H9 (cell line): ENCODE results near the gene APBB2. TPM values are rescaled to one million over a fixed set of nuclear protein-coding genes. Genes with fewer than 3 reads are reported as not detected.

Experiments used
- DNase-seq: peaks from one replicate; pipeline ENCODE4 v3.0.0-alpha.2; 2017
- H2AFZ ChIP-seq: one replicate; pipeline ENCODE4 v1.6.1; 2013; ENCODE audit warnings: mild to moderate bottlenecking, low read length, control low read depth, moderate library complexity
- H2AK5ac ChIP-seq: 2 replicates; pipeline ENCODE4 v1.6.1; 2013; ENCODE audit warnings: low read length, control low read depth, mixed read lengths; ENCODE audit not compliant: insufficient read length
- H2BK120ac ChIP-seq: one replicate; pipeline ENCODE4 v1.6.1; 2013; ENCODE audit warnings: low read depth, mild to moderate bottlenecking, low read length, control low read depth, inconsistent platforms; ENCODE audit not compliant: poor library complexity, severe bottlenecking
- H2BK12ac ChIP-seq: 2 replicates; pipeline ENCODE4 v1.6.1; 2013; ENCODE audit warnings: low read length, control low read depth, mixed read lengths, low read depth; ENCODE audit not compliant: insufficient read length
- H2BK15ac ChIP-seq: 2 replicates; pipeline ENCODE4 v1.6.1; 2013; ENCODE audit warnings: low read depth, low read length, control low read depth
- H2BK20ac ChIP-seq: one replicate; pipeline ENCODE4 v1.6.1; 2013; ENCODE audit warnings: low read depth, mild to moderate bottlenecking, low read length, control low read depth, inconsistent platforms; ENCODE audit not compliant: poor library complexity, severe bottlenecking
- H2BK5ac ChIP-seq: 2 replicates; pipeline ENCODE4 v1.6.1; 2013; ENCODE audit warnings: low read length, control low read depth, mixed read lengths; ENCODE audit not compliant: insufficient read length
- H3K14ac ChIP-seq: 2 replicates; pipeline ENCODE4 v1.6.1; 2013; ENCODE audit warnings: low read length, control low read depth; ENCODE audit not compliant: insufficient read depth
- H3K18ac ChIP-seq: 2 replicates; pipeline ENCODE4 v1.6.1; 2013; ENCODE audit warnings: low read depth, mild to moderate bottlenecking, mixed read lengths, low read length, control low read depth; ENCODE audit not compliant: insufficient read length
- H3K23ac ChIP-seq: 2 replicates; pipeline ENCODE4 v1.6.1; 2013; ENCODE audit warnings: low read length, control low read depth, mixed read lengths, low read depth; ENCODE audit not compliant: insufficient read length
- H3K23me2 ChIP-seq: 2 replicates; pipeline ENCODE4 v1.6.1; 2013; ENCODE audit warnings: low read depth, mild to moderate bottlenecking, mixed read lengths, low read length, control low read depth; ENCODE audit not compliant: insufficient read length, poor library complexity, severe bottlenecking
- H3K27ac ChIP-seq: 2 replicates; pipeline ENCODE4 v1.5.1; 2013; ENCODE audit warnings: low read length, control low read depth, mixed read lengths, low read depth; ENCODE audit not compliant: insufficient read length
- H3K27me3 ChIP-seq: 2 replicates; pipeline ENCODE4 v1.6.1; 2013; ENCODE audit warnings: low read length, control low read depth, inconsistent platforms; ENCODE audit not compliant: insufficient read depth
- H3K4ac ChIP-seq: 2 replicates; pipeline ENCODE4 v1.6.1; 2013; ENCODE audit warnings: low read depth, mild to moderate bottlenecking, control low read depth, inconsistent platforms, low read length, moderate library complexity
- H3K4me1 ChIP-seq: 2 replicates; pipeline ENCODE4 v1.6.1; 2013; ENCODE audit warnings: low read length, control low read depth, inconsistent platforms; ENCODE audit not compliant: insufficient read depth
- H3K4me2 ChIP-seq: 2 replicates; pipeline ENCODE4 v1.6.1; 2013; ENCODE audit warnings: low read length, control low read depth, mixed read lengths; ENCODE audit not compliant: insufficient read length, insufficient read depth
- H3K56ac ChIP-seq: 2 replicates; pipeline ENCODE4 v1.6.1; 2013; ENCODE audit warnings: low read depth, mild to moderate bottlenecking, mixed read lengths, low read length, control low read depth; ENCODE audit not compliant: insufficient read length
- H3K79me1 ChIP-seq: 2 replicates; pipeline ENCODE4 v1.6.1; 2013; ENCODE audit warnings: low read depth, mild to moderate bottlenecking, moderate library complexity, low read length, control low read depth, inconsistent platforms; ENCODE audit not compliant: insufficient read depth, poor library complexity, severe bottlenecking
- H3K79me2 ChIP-seq: 2 replicates; pipeline ENCODE4 v1.6.1; 2013; ENCODE audit warnings: low read length, control low read depth, inconsistent platforms; ENCODE audit not compliant: insufficient read depth
- H3K9ac ChIP-seq: 2 replicates; pipeline ENCODE4 v1.6.1; 2013; ENCODE audit warnings: low read length, control low read depth, mixed read lengths; ENCODE audit not compliant: insufficient read length; ENCODE audit errors: extremely low read depth
- H3K9me3 ChIP-seq: one replicate; pipeline ENCODE4 v1.6.1; 2013; ENCODE audit warnings: low read depth, low read length, inconsistent platforms; ENCODE audit not compliant: control insufficient read depth
- H3T11ph ChIP-seq: one replicate; pipeline ENCODE4 v1.6.1; 2013; ENCODE audit warnings: mild to moderate bottlenecking, low read length, control low read depth, inconsistent platforms
- H4K20me1 ChIP-seq: one replicate; pipeline ENCODE4 v1.6.1; 2013; ENCODE audit not compliant: control insufficient read depth, insufficient read length, insufficient read depth
- H4K5ac ChIP-seq: 2 replicates; pipeline ENCODE4 v1.6.1; 2013; ENCODE audit warnings: low read depth, mild to moderate bottlenecking, mixed read lengths, low read length, control low read depth; ENCODE audit not compliant: insufficient read length
- H4K8ac ChIP-seq: replicated peaks from 2 replicates; pipeline ENCODE4 v1.6.1; 2013; ENCODE audit warnings: low read length, control low read depth, mixed read lengths, low read depth; ENCODE audit not compliant: insufficient read length
- H4K91ac ChIP-seq: 2 replicates; pipeline ENCODE4 v1.6.1; 2013; ENCODE audit warnings: low read depth, mild to moderate bottlenecking, moderate library complexity, mixed read lengths, low read length, control low read depth; ENCODE audit not compliant: insufficient read length
- H3K27ac Mint-ChIP-seq, 3 experiments: 2 replicates in 2 of 3; 3 replicates in 1 of 3; pipeline ENCODE4 v1.8.0; 2020 to 2021; ENCODE audit warnings: mixed read lengths in 3 of 3, mild to moderate bottlenecking in 1 of 3, moderate library complexity in 1 of 3
- H3K27me3 Mint-ChIP-seq: 2 replicates; pipeline ENCODE4 v1.8.0; 2021; ENCODE audit warnings: low read depth, mild to moderate bottlenecking, moderate library complexity, mixed read lengths
- H3K36me3 Mint-ChIP-seq, 3 experiments: 2 replicates in 2 of 3; 3 replicates in 1 of 3; pipeline ENCODE4 v1.8.0; 2020 to 2021; ENCODE audit warnings: low read depth in 3 of 3, mixed read lengths in 3 of 3; ENCODE audit not compliant: insufficient read depth in 1 of 3
- H3K4me1 Mint-ChIP-seq, 2 experiments: 2 replicates each; pipeline ENCODE4 v1.8.0; 2020; ENCODE audit warnings: mixed read lengths in 2 of 2
- H3K4me3 Mint-ChIP-seq, 2 experiments: 2 replicates in 1 of 2; 3 replicates in 1 of 2; pipeline ENCODE4 v1.8.0; 2020 to 2021; ENCODE audit warnings: mild to moderate bottlenecking in 2 of 2, mixed read lengths in 2 of 2, moderate library complexity in 1 of 2
- H3K9me3 Mint-ChIP-seq, 2 experiments: 2 replicates in 1 of 2; 3 replicates in 1 of 2; pipeline ENCODE4 v1.8.0; 2020; ENCODE audit warnings: mild to moderate bottlenecking in 2 of 2, mixed read lengths in 2 of 2, moderate library complexity in 1 of 2
- WGBS: extraction: QIAGEN DNeasy Blood & Tissue Kit; methylation state at CpG from one replicate; pipeline ENCODE4 v1.1.7; 2013; ENCODE audit warnings: missing lambda C conversion rate, low lambda C conversion rate, mixed read lengths; ENCODE audit not compliant: insufficient read length; ENCODE audit errors: extremely low coverage; 5-methylcytosine and 5-hydroxymethylcytosine counted together
- total RNA-seq: library from RNA; stranded (reverse); gene quantifications from 2 replicates; pipeline ENCODE4 v1.2.1, GENCODE V29; 2021
- TF ChIP-seq, protein P1 (sequence below): fragments of 200-600 bp; sonication (generic); conservative IDR thresholded peaks from 3 replicates; pipeline ENCODE4 v1.8.0; 2021; ENCODE audit warnings: antibody characterized with exemption, mild to moderate bottlenecking

Gene APBB2
- total RNA-seq, 1 experiment from 2014 or later, result 39.6 TPM

DNA sequence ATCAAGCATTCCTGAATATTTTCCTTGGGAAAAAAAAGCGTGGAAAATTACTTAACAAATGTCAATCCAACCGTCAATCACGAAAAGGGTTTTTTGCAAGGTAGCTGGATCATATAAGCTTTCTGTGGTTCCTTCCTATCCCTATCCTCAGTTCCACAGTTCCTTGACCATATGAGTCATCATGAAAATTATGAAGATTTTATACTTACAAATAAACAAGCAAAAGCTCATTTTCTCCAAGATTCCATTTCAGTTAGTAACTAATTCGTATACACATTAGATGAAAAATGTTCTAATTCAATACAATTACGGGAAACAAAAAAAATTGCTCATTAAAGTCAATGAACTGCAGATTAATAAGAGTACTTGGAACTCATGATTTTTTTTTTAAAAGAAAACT is 235.8 kb downstream of the APBB2 start:
- H3K27me3 Mint-ChIP-seq, result no peaks in the 10 kb centered on the region
- WGBS, result no CpG with 5 or more reads among the region's 5 CpGs

More for the DNA sequence above, 235.8 kb downstream of the APBB2 start:
- Histone ChIP-seq H3K4me1 (no peaks in the 10 kb centered on the region), H2BK5ac (no peak overlapping the region), H2AK5ac (no peak overlapping the region), H3K27me3 (no peaks in the 10 kb centered on the region), H3K56ac (no peak overlapping the region), H3K4me2 (no peak overlapping the region), H4K8ac (no peak overlapping the region), H2AFZ (no peak overlapping the region), H2BK12ac (no peak overlapping the region), H4K20me1 (no peaks in the 10 kb centered on the region), H3K79me2 (no peaks in the 10 kb centered on the region), H3K23me2 (no peaks in the 10 kb centered on the region), H3K79me1 (no peaks in the 10 kb centered on the region), H3K14ac (no peak overlapping the region), H3K9me3 (no peaks in the 10 kb centered on the region), H3K18ac (no peak overlapping the region), H2BK120ac (no peak overlapping the region), H3K27ac (no peak overlapping the region), H3K23ac (no peak overlapping the region), H3T11ph (no peak overlapping the region), H3K9ac (no peak overlapping the region), H2BK15ac (no peak overlapping the region), H2BK20ac (no peak overlapping the region), H3K4ac (no peak overlapping the region), H4K5ac (no peak overlapping the region), H4K91ac (no peak overlapping the region)
- Mint-ChIP-seq H3K4me1 (no peaks in the 10 kb centered on the region), H3K4me3 (no peak overlapping the region), H3K27ac (no peak overlapping the region), H3K36me3 (no peaks in the 10 kb centered on the region; a peak in 1 of 7 replicates), H3K9me3 (no peaks in the 10 kb centered on the region)
- no peak for DNase-seq
- TF ChIP-seq, protein P1, sequence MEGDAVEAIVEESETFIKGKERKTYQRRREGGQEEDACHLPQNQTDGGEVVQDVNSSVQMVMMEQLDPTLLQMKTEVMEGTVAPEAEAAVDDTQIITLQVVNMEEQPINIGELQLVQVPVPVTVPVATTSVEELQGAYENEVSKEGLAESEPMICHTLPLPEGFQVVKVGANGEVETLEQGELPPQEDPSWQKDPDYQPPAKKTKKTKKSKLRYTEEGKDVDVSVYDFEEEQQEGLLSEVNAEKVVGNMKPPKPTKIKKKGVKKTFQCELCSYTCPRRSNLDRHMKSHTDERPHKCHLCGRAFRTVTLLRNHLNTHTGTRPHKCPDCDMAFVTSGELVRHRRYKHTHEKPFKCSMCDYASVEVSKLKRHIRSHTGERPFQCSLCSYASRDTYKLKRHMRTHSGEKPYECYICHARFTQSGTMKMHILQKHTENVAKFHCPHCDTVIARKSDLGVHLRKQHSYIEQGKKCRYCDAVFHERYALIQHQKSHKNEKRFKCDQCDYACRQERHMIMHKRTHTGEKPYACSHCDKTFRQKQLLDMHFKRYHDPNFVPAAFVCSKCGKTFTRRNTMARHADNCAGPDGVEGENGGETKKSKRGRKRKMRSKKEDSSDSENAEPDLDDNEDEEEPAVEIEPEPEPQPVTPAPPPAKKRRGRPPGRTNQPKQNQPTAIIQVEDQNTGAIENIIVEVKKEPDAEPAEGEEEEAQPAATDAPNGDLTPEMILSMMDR, result no peak
